Left cardiac atrium (tissue), 4 donors: ENCODE data around the gene ACTL6B. TPM values are rescaled to one million over a fixed set of nuclear protein-coding genes. Genes with fewer than 3 reads are reported as not detected.

ENCODE experiments used
- ATAC-seq, 2 donors: fragments of 200-7000 bp; cut with Tn5 transposase; one replicate each; pipeline ENCODE4 v1.9.1; 2020; ENCODE audit warnings: mild to moderate bottlenecking in 2 of 2, moderate library complexity in 2 of 2
- DNase-seq: peaks from one replicate; pipeline ENCODE4 v3.0.0-alpha.2; 2020
- intact Hi-C, 2 donors: fragments of 100-400 bp; cut with DNase I; formaldehyde crosslinking; loops; one replicate each; pipeline versions ENCODE4 v1.14.1 to v1.15.1; 2022 to 2023
- total RNA-seq, 2 donors: library from RNA; stranded (reverse); fragmentation: NEBNext Ultra II Directional; extraction: Animal tissue kit (Norgen Biotek cat#: 25700); gene quantifications; one replicate each; pipeline ENCODE4 v1.2.1, GENCODE V29; 2021
- donor health status: DM: no; HTN: yes; CAD: no.
- donor health status: DM: no; HTN: yes; CAD: no; lungs with severe emphysema.
- donor health status: DM: yes; HTN: yes; CAD: no.
- donor health status: Dilated cardiomyopathy.

Gene ACTL6B
- total RNA-seq, 2 donors from 2014 or later: not detected

- intact Hi-C loops: loop anchor here in 1 of 2 donors (5.0 kb wide), 1 partner anchor 64 kb away; no protein-coding TSS in a partner anchor
- no peak for DNase-seq
- ATAC-seq: peak; percentile 1 to 19
Observed at GRCh38 chr7:100612730-100613390, 43.4 kb downstream of the ACTL6B start.

GRCh38 chr7:100611983-100612729, 44.1 kb downstream of the ACTL6B start, which contains the start of gene MOSPD3:
Gene MOSPD3, plus strand, starts transcription at chr7:100612540. Its CDS starts 252 bp downstream, at chr7:100612792.
- peak; percentile 98 for DNase-seq
- peak; percentile 98 to 99 for ATAC-seq
- intact Hi-C loops: loop anchor here in 1 of 2 donors (5.0 kb wide), 1 partner anchor 65 kb away; no protein-coding TSS in a partner anchor

GRCh38 chr7:100609958-100610357, 46.3 kb downstream of the ACTL6B start:
- intact Hi-C loops: loop anchor here (5.0 to 10.0 kb wide), 2 partner anchors 67 to 75 kb away; no protein-coding TSS in a partner anchor
- DNase-seq (no peak), ATAC-seq (no peak)

- intact Hi-C loops: loop anchor here in 1 of 2 donors (10.0 kb wide), 1 partner anchor 78 kb away; no protein-coding TSS in a partner anchor
- ATAC-seq (no peak), DNase-seq (no peak)
Observed at GRCh38 chr7:100607111-100607510, 49.1 kb downstream of the ACTL6B start.

- intact Hi-C loops: loop anchor here in 1 of 2 donors (10.0 kb wide), 1 partner anchor 78 kb away; no protein-coding TSS in a partner anchor
- no peak for DNase-seq
- no peak for ATAC-seq
Observed at GRCh38 chr7:100606313-100606712, 49.9 kb downstream of the ACTL6B start.

GRCh38 chr7:100604976-100605911, 51.0 kb downstream of the ACTL6B start:
- intact Hi-C loops: loop anchor here in 1 of 2 donors (10.0 kb wide), 1 partner anchor 80 kb away; no protein-coding TSS in a partner anchor
- peak; percentile 7 to 20 for ATAC-seq
- peak; percentile 63 for DNase-seq

GRCh38 chr7:100604028-100604975, 51.9 kb downstream of the ACTL6B start:
- peak; percentile 79 for DNase-seq
- intact Hi-C loops: loop anchor here in 1 of 2 donors (10.0 kb wide), 1 partner anchor 80 kb away; no protein-coding TSS in a partner anchor
- ATAC-seq: peak; percentile 79 to 85

GRCh38 chr7:100603726-100604027, 52.6 kb downstream of the ACTL6B start:
- intact Hi-C loops: loop anchor here in 1 of 2 donors (10.0 kb wide), 1 partner anchor 81 kb away; no protein-coding TSS in a partner anchor
- ATAC-seq: peak in 1 of 2 donors; percentile 0
- no peak for DNase-seq

DNA sequence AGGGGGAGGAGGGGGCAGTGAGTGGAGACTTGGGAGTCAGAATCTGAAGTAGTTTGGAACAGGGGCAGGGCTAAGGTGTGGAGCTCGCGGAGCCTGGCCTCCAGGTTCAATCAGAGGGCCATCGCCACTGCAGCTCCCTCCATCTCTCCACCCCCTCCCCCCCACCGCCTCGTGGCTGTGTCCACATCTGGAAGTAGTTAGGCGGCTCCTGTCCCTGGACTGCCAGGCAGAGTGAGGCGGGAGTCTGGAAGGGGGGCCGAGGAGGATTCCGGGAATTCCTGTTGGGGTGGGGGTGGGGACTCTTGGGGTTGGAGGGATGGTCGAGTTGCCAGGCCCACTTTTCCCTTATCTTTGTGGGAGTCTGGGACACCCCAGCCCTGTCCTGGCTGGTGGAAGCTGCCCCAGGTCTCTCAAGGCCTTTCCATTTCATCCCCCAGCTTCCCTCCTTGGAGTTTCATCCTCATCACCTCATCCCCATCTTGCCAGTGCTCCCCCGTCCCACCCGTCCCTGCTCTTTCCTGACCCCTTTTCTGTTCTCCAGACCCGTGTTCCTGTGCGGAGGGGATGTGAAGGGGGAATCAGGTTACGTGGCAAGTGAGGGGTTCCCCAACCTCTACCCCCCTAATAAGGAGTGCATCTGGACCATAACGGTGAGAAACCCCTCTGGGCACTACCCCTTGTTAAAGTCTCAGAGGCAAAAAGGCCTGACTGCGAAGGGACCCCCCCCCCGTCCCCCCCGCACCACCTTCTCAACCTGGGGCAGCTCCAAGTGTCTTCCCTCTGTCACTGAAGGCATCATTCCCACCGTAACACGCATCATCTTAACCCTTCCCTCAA, 53.1 kb downstream of the ACTL6B start:
- peak; percentile 73 for DNase-seq
- ATAC-seq: peak; percentile 36 to 55
- intact Hi-C loops: loop anchor here in 1 of 2 donors (10.0 kb wide), 1 partner anchor 82 kb away; no protein-coding TSS in a partner anchor

DNA sequence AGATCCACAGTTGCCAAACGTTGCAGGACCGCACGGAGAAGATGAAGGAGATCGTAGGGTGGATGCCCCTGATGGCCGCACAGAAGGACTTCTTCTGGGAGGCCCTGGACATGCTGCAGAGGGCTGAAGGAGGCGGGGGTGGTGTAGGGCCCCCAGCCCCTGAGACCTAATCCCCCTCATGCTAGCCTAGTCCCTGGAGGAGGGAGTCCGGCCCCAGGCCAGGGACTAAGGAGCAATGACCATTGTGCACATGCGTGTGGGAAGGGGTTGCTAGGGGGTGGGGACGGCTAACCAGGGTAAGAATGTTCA, 55.6 kb downstream of the ACTL6B start:
- no peak for DNase-seq
- intact Hi-C loops: loop anchor here in 1 of 2 donors (10.0 kb wide), 1 partner anchor 84 kb away; no protein-coding TSS in a partner anchor
- no peak for ATAC-seq

DNA sequence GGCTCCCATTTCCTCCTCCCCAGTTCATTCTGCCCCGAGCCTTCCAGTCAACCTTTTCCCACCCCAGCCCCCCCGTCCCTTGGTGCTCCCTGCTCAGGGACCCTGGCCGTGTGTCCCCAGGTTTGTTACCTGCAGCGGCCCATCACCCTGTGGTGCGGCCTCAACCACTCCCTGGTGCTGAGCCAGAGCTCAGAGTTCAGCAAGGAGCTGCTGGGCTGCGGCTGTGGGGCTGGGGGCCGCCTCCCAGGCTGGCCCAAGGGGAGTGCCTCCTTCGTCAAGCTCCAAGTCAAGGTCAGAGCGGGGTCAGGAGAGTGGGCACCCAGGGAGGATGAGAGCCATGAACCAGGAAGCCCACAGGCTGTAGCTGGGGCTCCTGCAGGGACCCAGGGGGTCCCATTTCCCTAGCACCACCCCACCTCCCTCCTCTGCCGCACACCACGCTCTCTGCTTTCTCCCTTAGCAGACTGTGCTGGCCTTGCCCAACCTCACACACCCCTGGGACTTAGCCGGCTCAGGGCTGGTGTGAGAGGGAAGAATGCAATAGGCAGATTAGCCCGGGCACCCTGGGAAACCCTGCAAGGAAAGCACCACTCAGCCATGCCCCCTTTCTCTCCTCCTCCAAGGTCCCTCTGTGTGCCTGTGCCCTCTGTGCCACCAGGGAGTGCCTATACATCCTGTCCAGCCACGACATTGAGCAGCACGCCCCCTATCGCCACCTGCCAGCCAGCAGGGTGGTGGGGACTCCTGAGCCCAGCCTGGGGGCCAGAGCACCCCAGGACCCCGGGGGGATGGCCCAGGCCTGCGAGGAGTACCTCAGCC, 56.1 kb downstream of the ACTL6B start:
- intact Hi-C loops: loop anchor here in 1 of 2 donors (10.0 kb wide), 1 partner anchor 85 kb away; no protein-coding TSS in a partner anchor
- DNase-seq (no peak), ATAC-seq (no peak)

DNA sequence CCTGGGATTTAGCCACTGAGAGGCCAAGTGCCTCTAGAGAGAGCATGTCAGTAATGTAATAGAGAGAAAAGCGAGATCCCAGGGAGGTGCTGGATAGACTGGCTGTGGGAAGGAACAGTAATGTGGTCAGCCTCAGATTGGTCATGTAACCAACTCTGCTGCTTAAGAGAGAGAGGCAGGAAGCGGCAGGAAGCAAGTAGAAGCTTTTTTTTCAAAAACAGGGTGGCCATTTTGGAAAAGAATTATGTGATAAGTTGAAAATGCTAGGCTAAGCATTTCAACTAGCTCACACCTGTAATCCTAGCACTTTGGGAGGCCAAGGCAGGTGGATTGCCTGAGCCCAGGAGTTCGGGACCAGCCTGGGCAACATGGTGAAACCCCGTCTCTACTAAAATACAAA, 57.8 kb downstream of the ACTL6B start:
- ATAC-seq (no peak), DNase-seq (no peak)
- intact Hi-C loops: no loop called here

GRCh38 chr7:100595188-100595587, 61.1 kb downstream of the ACTL6B start:
- intact Hi-C loops: no loop called here

More at GRCh38 chr7:100595188-100595587, 61.1 kb downstream of the ACTL6B start:
- no peak for ATAC-seq
- DNase-seq: no peak
